Mucosa of rectum (tissue), 2 donors: ENCODE results near the gene IMPA2.
A peak's percentile ranks its signal among the peaks of the same experiment; 100 is the strongest.

Source experiments
- H3K27ac ChIP-seq, 2 donors: one replicate each; pipeline ENCODE4 v1.7.0; 2013; ENCODE audit warnings: inconsistent platforms in 2 of 2, low read depth in 2 of 2, low read length in 2 of 2
- H3K27me3 ChIP-seq, 2 donors: one replicate each; pipeline ENCODE4 v1.7.0; 2013; ENCODE audit warnings: low read length in 2 of 2; ENCODE audit not compliant: control insufficient read depth in 2 of 2, insufficient read depth in 2 of 2
- H3K36me3 ChIP-seq, 2 donors: one replicate each; pipeline ENCODE4 v1.7.0; 2013; ENCODE audit warnings: low read length in 2 of 2; ENCODE audit not compliant: control insufficient read depth in 2 of 2, insufficient read depth in 2 of 2
- H3K4me1 ChIP-seq, 2 donors: one replicate each; pipeline ENCODE4 v1.7.0; 2013; ENCODE audit warnings: low read length in 2 of 2, mild to moderate bottlenecking in 1 of 2; ENCODE audit not compliant: control insufficient read depth in 2 of 2, insufficient read depth in 2 of 2
- H3K4me3 ChIP-seq, 2 donors: one replicate each; pipeline ENCODE4 v1.7.0; 2013; ENCODE audit warnings: low read length in 2 of 2
- H3K9ac ChIP-seq, 2 donors: one replicate each; pipeline ENCODE4 v1.7.0; 2013; ENCODE audit warnings: low read length in 2 of 2, low read depth in 1 of 2, mild to moderate bottlenecking in 1 of 2
- H3K9me3 ChIP-seq, 2 donors: one replicate each; pipeline ENCODE4 v1.7.0; 2013; ENCODE audit warnings: low read length in 2 of 2; ENCODE audit not compliant: control insufficient read depth in 2 of 2
- donor health status: healthy.
- donor health status: Normal muscosa, but diverticular disease.

IMPA2 gene

DNA sequence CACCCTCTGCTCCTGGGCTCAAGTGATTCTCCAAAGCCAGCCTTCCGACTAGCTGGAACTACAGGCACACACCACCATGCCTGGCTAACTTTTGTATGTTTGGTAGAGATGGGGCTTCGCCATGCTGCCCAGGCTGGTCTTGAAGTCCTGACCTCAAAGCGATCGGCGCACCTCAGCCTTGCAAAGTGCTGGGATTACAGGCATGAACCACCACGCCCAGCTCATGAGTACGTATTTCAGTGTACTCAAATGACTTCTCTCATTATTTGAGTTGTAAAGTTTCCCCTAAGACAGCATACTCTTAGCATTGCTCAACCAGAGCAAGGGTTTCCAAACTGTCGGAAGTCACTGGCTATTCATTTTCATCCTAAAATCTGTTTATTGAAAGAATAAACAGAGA is 40.3 kb downstream of the IMPA2 start:
- H3K27ac ChIP-seq = no peak overlapping the region
- H3K36me3 ChIP-seq = peaks cover 9 to 13% of the 10 kb centered on the region in 2 donors

GRCh38 chr18:12023375-12023774 is 42.1 kb downstream of the IMPA2 start:
- Histone ChIP-seq H3K4me3 (no peak overlapping the region), H3K9ac (no peak overlapping the region), H3K27ac (peak overlapping the region in 1 of 2 donors; percentile 45), H3K27me3 (no peaks in the 10 kb centered on the region), H3K36me3 (peaks cover 4 to 19% of the 10 kb centered on the region in 2 donors), H3K9me3 (no peaks in the 10 kb centered on the region), H3K4me1 (peaks cover 0 to 4% of the 10 kb centered on the region in 2 donors)

More for the DNA sequence above, 40.3 kb downstream of the IMPA2 start:
- no peaks in the 10 kb centered on the region for H3K27me3 ChIP-seq
- H3K4me3 ChIP-seq = no peak overlapping the region
- H3K9me3 ChIP-seq = no peaks in the 10 kb centered on the region
- no peak overlapping the region for H3K9ac ChIP-seq
- H3K4me1 ChIP-seq = no peaks in the 10 kb centered on the region

DNA sequence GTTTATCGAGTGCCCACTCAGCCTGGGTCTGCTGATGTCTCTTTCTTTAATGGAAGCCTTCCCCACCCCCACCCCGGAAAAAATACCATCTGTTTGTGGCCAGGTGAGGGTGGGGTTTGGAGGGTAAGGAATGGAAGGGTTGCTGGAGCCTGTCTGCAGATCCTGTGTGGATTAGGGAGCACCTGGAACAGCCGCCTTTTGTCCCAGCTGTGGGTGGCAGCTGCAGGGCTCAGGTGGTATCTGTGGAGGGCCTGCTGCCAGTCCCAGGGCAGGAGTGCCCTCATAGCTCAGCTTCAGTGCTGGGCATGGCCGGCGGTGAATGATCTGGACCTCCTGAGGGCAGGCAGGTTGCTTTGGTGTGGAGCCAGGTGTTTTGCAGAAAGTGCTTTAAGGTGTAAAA is 45.3 kb downstream of the IMPA2 start:
- Histone ChIP-seq H3K36me3 (peaks cover 24 to 35% of the 10 kb centered on the region in 2 donors), H3K27me3 (no peaks in the 10 kb centered on the region), H3K27ac (peak overlapping the region in 1 of 2 donors; percentile 14), H3K4me1 (peaks cover 0 to 4% of the 10 kb centered on the region in 2 donors), H3K4me3 (no peak overlapping the region), H3K9me3 (no peaks in the 10 kb centered on the region), H3K9ac (no peak overlapping the region)

- Histone ChIP-seq H3K4me3 (no peak overlapping the region), H3K27me3 (no peaks in the 10 kb centered on the region), H3K36me3 (peaks cover 28 to 32% of the 10 kb centered on the region in 2 donors), H3K9me3 (no peaks in the 10 kb centered on the region), H3K4me1 (peaks cover 0 to 4% of the 10 kb centered on the region in 2 donors), H3K9ac (no peak overlapping the region), H3K27ac (peak overlapping the region in 1 of 2 donors; percentile 14)
Observed at GRCh38 chr18:12027046-12027445, 45.7 kb downstream of the IMPA2 start.

DNA sequence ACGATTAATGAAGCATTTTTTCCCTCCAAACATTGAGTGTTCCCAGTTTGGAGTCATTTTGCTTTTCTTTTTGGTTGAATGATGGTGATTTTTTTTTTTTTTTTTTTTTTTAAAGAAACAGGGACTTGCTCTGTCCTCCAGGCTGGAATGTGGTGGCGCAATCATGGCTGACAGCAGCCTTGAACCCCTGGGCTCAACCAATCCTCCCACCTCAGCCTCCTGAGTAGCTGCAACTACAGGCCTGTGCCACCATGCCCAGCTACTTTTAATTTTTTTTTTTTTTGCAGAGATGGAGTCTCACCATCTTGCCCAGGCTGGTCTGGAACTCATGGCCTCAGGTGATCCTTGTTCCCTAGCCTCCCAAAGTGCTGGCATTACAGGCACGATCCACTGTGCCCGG is 46.2 kb downstream of the IMPA2 start:
- H3K9ac ChIP-seq = no peak overlapping the region
- no peak overlapping the region for H3K27ac ChIP-seq

GRCh38 chr18:12028040-12028628 is 46.8 kb downstream of the IMPA2 start:
- no peak overlapping the region for H3K27ac ChIP-seq
- H3K9ac ChIP-seq = no peak overlapping the region
- H3K4me1 ChIP-seq = peaks cover 0 to 4% of the 10 kb centered on the region in 2 donors
- H3K4me3 ChIP-seq = no peak overlapping the region
- peaks cover 28 to 36% of the 10 kb centered on the region in 2 donors for H3K36me3 ChIP-seq
- H3K9me3 ChIP-seq = no peaks in the 10 kb centered on the region
- H3K27me3 ChIP-seq = no peaks in the 10 kb centered on the region

More for the DNA sequence above, 46.2 kb downstream of the IMPA2 start:
- H3K4me1 ChIP-seq = peaks cover 0 to 4% of the 10 kb centered on the region in 2 donors
- H3K4me3 ChIP-seq = no peak overlapping the region
- H3K36me3 ChIP-seq = peaks cover 28 to 32% of the 10 kb centered on the region in 2 donors
- H3K27me3 ChIP-seq = no peaks in the 10 kb centered on the region
- no peaks in the 10 kb centered on the region for H3K9me3 ChIP-seq

- H3K4me3 ChIP-seq = no peak overlapping the region
- H3K27me3 ChIP-seq = no peaks in the 10 kb centered on the region
- no peaks in the 10 kb centered on the region for H3K9me3 ChIP-seq
- no peak overlapping the region for H3K27ac ChIP-seq
- peaks cover 0 to 4% of the 10 kb centered on the region in 2 donors for H3K4me1 ChIP-seq
- peaks cover 28 to 35% of the 10 kb centered on the region in 2 donors for H3K36me3 ChIP-seq
- H3K9ac ChIP-seq = no peak overlapping the region
Observed at GRCh38 chr18:12028674-12029073, 47.4 kb downstream of the IMPA2 start.

- H3K9ac ChIP-seq = no peak overlapping the region
- no peak overlapping the region for H3K4me3 ChIP-seq
- H3K27me3 ChIP-seq = no peaks in the 10 kb centered on the region
- no peak overlapping the region for H3K27ac ChIP-seq
- peaks cover 0 to 4% of the 10 kb centered on the region in 2 donors for H3K4me1 ChIP-seq
- H3K36me3 ChIP-seq = peaks cover 28 to 35% of the 10 kb centered on the region in 2 donors
- no peaks in the 10 kb centered on the region for H3K9me3 ChIP-seq
Observed at GRCh38 chr18:12029786-12030584, 48.7 kb downstream of the IMPA2 start.

GRCh38 chr18:12030670-12031069 is 49.4 kb downstream of the IMPA2 start:
- no peaks in the 10 kb centered on the region for H3K9me3 ChIP-seq
- peaks cover 0 to 4% of the 10 kb centered on the region in 2 donors for H3K4me1 ChIP-seq
- H3K36me3 ChIP-seq = peaks cover 28 to 33% of the 10 kb centered on the region in 2 donors
- no peak overlapping the region for H3K27ac ChIP-seq
- H3K27me3 ChIP-seq = no peaks in the 10 kb centered on the region
- no peak overlapping the region for H3K9ac ChIP-seq
- no peak overlapping the region for H3K4me3 ChIP-seq

GRCh38 chr18:12031181-12031580 is 49.9 kb downstream of the IMPA2 start:
- Histone ChIP-seq H3K9me3 (no peaks in the 10 kb centered on the region), H3K27me3 (no peaks in the 10 kb centered on the region), H3K4me1 (peaks cover 0 to 4% of the 10 kb centered on the region in 2 donors), H3K9ac (no peak overlapping the region), H3K4me3 (no peak overlapping the region), H3K36me3 (peaks cover 28 to 33% of the 10 kb centered on the region in 2 donors), H3K27ac (no peak overlapping the region)
